ENCODE results near the gene ARID1B. TPM values are rescaled to one million over a fixed set of nuclear protein-coding genes. Genes with fewer than 3 reads are reported as not detected.

ARID1B gene
- total and polyA plus RNA-seq, 9 of the 15 experiments (the other 6 are each of a cell fraction or from before 2014, with no cell fraction given): 12.5 to 50.5 (median 25.8) TPM

DNA sequence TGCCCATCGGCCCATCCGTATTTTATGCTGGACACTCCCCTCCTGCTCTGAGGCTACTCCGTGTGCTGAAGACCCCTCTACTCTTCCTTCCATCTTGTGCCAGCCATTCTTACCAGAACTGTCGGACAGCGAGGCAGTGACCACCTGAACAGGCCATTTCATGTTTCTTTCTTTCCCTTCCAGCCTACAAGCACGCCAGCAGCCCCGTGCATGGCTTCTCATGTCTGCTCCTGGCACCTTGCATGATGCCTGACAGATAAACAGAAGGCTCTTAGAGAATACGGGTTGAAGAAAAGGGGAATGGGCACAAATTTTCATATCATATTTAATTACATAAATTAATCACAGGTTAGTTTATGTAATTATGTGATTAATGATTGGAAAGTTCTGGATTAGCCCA is 95.7 kb downstream of the ARID1B start (continued):
- no peak for TF ChIP-seq EHMT2 (IDR thresholded peaks at IDR 0.05)
- no peak for TF ChIP-seq SOX6 (IDR thresholded peaks at IDR 0.05)
- no peak for TF ChIP-seq CLOCK (CRISPR knock-in tag; IDR thresholded peaks at IDR 0.05; ENCODE audit: borderline replicate concordance)

DNA sequence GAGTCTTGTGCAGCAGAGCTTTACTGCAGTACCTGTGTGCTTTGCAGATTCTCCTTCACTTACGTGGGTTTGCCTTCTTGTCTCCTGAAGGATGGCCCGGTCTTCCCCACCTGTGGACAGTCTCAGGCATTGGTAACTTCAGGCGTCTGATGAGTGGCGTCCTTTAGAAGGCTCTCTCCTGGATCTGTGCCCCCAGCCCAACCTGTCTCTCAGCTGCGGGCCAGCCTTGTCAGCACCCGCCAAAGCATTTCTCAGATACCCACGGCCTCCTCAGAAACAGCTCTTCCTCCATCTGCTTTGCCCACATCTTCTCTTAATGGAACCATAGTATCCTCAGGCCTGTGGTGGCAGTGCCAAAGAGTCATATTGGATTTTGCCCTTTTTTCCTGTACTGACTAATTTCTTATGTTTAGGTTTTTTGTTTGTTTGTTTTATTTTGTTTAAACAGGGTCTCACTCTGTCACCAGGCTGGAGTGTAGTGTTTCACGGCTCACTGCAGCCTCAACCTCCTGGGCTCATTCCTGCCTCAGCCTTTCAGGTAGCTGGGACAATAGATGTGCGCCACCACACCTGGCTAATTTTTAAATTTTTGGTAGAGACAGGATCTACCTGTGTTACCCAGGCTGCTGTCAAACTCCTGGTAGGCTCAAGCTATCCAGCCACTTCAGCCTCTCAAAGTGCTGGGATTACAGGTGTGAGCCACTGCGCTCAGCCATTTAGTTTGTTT is 96.6 kb downstream of the ARID1B start:
- FAIRE-seq (no peak), ATAC-seq (no peak), DNase-seq (ENCODE audit: extremely low read depth in 1 of 4, low spot score in 3 of 4) (no peak)
- Histone ChIP-seq H3K9me3 (replicated peaks; ENCODE audit: control insufficient read depth, insufficient read depth, low read depth, low read length) (no peaks in the 10 kb centered on the region), H2AFZ (ENCODE audit: low read depth, low read length) (no peak overlapping the region), H3K36me3 (ENCODE audit: control insufficient read depth, insufficient read depth, low read length) (no peaks in the 10 kb centered on the region), H3K9me1 (ENCODE audit: control insufficient read depth, insufficient read depth, low read length) (no peaks in the 10 kb centered on the region), H4K20me1 (replicated peaks; ENCODE audit: control insufficient read depth, insufficient read depth, low read length) (peaks cover 16% of the 10 kb centered on the region; the same call in 1 of the 2 replicates), H3K4me1 (replicated peaks in 1 of 2; ENCODE audit: control insufficient read depth in 2 of 2, insufficient read depth in 2 of 2, low read length in 2 of 2) (peaks cover 0 to 3% of the 10 kb centered on the region in 2 experiments; a peak in 2 of 5 replicates), H3K4me3 (no peak overlapping the region), H3K27me3 (ENCODE audit: control insufficient read depth in 2 of 2, insufficient read depth in 2 of 2, low read length in 2 of 2) (no peaks in the 10 kb centered on the region), H3K27ac (ENCODE audit: extremely low read depth, low read depth, low read length) (no peak overlapping the region), H3K9ac (ENCODE audit: insufficient read depth in 1 of 2, low read depth in 2 of 2, low read length in 2 of 2) (no peak overlapping the region), H3K79me2 (ENCODE audit: control insufficient read depth, insufficient read depth, low read length) (peaks cover 86% of the 10 kb centered on the region), H3K4me2 (ENCODE audit: insufficient read depth, low read length) (no peak overlapping the region)
- BruUV-seq (replicated peaks): no TSS peak
- ChIA-PET CTCF (ENCODE audit: low intra/inter-chr PET ratio) (no interaction called here), POLR2A (interaction anchor here (1.3 kb wide), 1 partner anchor 19 kb away, joined by 3 read pairs; no protein-coding TSS in a partner anchor)
- WGBS (ENCODE audit: insufficient coverage, low coverage, missing lambda C conversion rate): 89% methylated on average over 10 of the region's 10 CpGs
- intact Hi-C loops (cut with micrococcal nuclease) (no loop called here), in situ Hi-C loops (cut with MboI) (no loop called here)
- TF ChIP-seq SMARCA4 (IDR thresholded peaks at IDR 0.05): no peak
- no peak for TF ChIP-seq FOXA1 (IDR thresholded peaks at IDR 0.05; ENCODE audit: borderline replicate concordance)
- no peak for TF ChIP-seq BRCA1 (IDR thresholded peaks at IDR 0.05)
- no peak for TF ChIP-seq BRCA1 (CRISPR knock-in tag; IDR thresholded peaks at IDR 0.05)
- no peak for TF ChIP-seq MXI1 (IDR thresholded peaks at IDR 0.05; ENCODE audit: low read depth, low read length)
- no peak for TF ChIP-seq ZNF445 (CRISPR knock-in tag; IDR thresholded peaks at IDR 0.05; ENCODE audit: low read depth)
- TF ChIP-seq CBX2 (IDR thresholded peaks at IDR 0.05; ENCODE audit: insufficient read depth, low read length, poor library complexity, severe bottlenecking): no peak
- TF ChIP-seq, protein P1, sequence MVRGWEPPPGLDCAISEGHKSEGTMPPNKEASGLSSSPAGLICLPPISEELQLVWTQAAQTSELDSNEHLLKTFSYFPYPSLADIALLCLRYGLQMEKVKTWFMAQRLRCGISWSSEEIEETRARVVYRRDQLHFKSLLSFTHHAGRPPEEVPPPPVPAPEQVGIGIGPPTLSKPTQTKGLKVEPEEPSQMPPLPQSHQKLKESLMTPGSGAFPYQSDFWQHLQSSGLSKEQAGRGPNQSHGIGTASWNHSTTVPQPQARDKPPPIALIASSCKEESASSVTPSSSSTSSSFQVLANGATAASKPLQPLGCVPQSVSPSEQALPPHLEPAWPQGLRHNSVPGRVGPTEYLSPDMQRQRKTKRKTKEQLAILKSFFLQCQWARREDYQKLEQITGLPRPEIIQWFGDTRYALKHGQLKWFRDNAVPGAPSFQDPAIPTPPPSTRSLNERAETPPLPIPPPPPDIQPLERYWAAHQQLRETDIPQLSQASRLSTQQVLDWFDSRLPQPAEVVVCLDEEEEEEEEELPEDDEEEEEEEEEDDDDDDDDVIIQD (CRISPR knock-in tag; IDR thresholded peaks at IDR 0.05): no peak
- TF ChIP-seq PHTF2 (CRISPR knock-in tag; IDR thresholded peaks at IDR 0.05): no peak
- no peak for TF ChIP-seq RBM15 (IDR thresholded peaks at IDR 0.05; ENCODE audit: insufficient read depth, low read length)
- no peak for TF ChIP-seq NELFE (IDR thresholded peaks at IDR 0.05; ENCODE audit: insufficient read depth, insufficient read length)
- no peak for TF ChIP-seq MYC (IDR thresholded peaks at IDR 0.05; ENCODE audit: low read depth, low read length)
- TF ChIP-seq MYC (CRISPR knock-in tag; IDR thresholded peaks at IDR 0.05; ENCODE audit: borderline replicate concordance, low read depth): no peak
